ENCODE data around the gene YTHDC1.

Gene YTHDC1

GRCh38 chr4:68385267-68385666 is 35.4 kb upstream of the YTHDC1 start:
- no peak for DNase-seq (ENCODE audit: low spot score)
- TF ChIP-seq CTCF (IDR thresholded peaks at IDR 0.05; ENCODE audit: extremely low read depth, missing control alignments) = no peak

GRCh38 chr4:68383115-68383514 is 33.2 kb upstream of the YTHDC1 start:
- no peak for TF ChIP-seq CTCF (IDR thresholded peaks at IDR 0.05; ENCODE audit: extremely low read depth, missing control alignments)
- DNase-seq (ENCODE audit: low spot score) = no peak

GRCh38 chr4:68378226-68378625 is 28.3 kb upstream of the YTHDC1 start:
- DNase-seq (ENCODE audit: low spot score) = no peak
- TF ChIP-seq CTCF (IDR thresholded peaks at IDR 0.05; ENCODE audit: extremely low read depth, missing control alignments) = no peak

GRCh38 chr4:68375667-68376559 is 26.0 kb upstream of the YTHDC1 start:
- peak; percentile 39 for DNase-seq (ENCODE audit: low spot score)
- peak; percentile 69 for TF ChIP-seq CTCF (IDR thresholded peaks at IDR 0.05; ENCODE audit: extremely low read depth, missing control alignments)

GRCh38 chr4:68373513-68373912 is 23.6 kb upstream of the YTHDC1 start:
- TF ChIP-seq CTCF (IDR thresholded peaks at IDR 0.05; ENCODE audit: extremely low read depth, missing control alignments) = no peak
- DNase-seq (ENCODE audit: low spot score) = peak; percentile 58

- DNase-seq (ENCODE audit: low spot score) = no peak
- no peak for TF ChIP-seq CTCF (IDR thresholded peaks at IDR 0.05; ENCODE audit: extremely low read depth, missing control alignments)
Measured at GRCh38 chr4:68372588-68372987, 22.7 kb upstream of the YTHDC1 start.

GRCh38 chr4:68369142-68369805 is 19.4 kb upstream of the YTHDC1 start:
- DNase-seq (ENCODE audit: low spot score) = no peak

More at GRCh38 chr4:68369142-68369805, 19.4 kb upstream of the YTHDC1 start:
- TF ChIP-seq CTCF (IDR thresholded peaks at IDR 0.05; ENCODE audit: extremely low read depth, missing control alignments) = no peak

All from GM20000 (cell line).